Hindlimb muscle (tissue), 1 donor: Measurements from ENCODE around the gene SLC10A7. TPM values are rescaled to one million over a fixed set of nuclear protein-coding genes. Genes with fewer than 3 reads are reported as not detected.

Experiments
- DNase-seq: peaks from one replicate; pipeline ENCODE4 v3.0.0-alpha.2; 2013
- polyA plus RNA-seq: library from polyadenylated mRNA; unstranded; fragments of 120-200 nt; gene quantifications from one replicate; pipeline ENCODE4 v1.2.1, GENCODE V29; 2013; ENCODE audit not compliant: insufficient read length

The SLC10A7 gene
- polyA plus RNA-seq, 1 donor: 7.1 TPM

GRCh38 chr4:146308951-146309350, 212.8 kb downstream of the SLC10A7 start:
- peak; percentile 32 for DNase-seq

GRCh38 chr4:146302822-146303221, 218.9 kb downstream of the SLC10A7 start:
- no peak for DNase-seq

GRCh38 chr4:146299607-146300006, 222.1 kb downstream of the SLC10A7 start:
- no peak for DNase-seq

GRCh38 chr4:146294776-146295175, 227.0 kb downstream of the SLC10A7 start:
- DNase-seq: no peak

GRCh38 chr4:146292508-146292907, 229.2 kb downstream of the SLC10A7 start:
- DNase-seq: no peak

GRCh38 chr4:146291313-146291712, 230.4 kb downstream of the SLC10A7 start:
- no peak for DNase-seq

GRCh38 chr4:146288193-146288592, 233.5 kb downstream of the SLC10A7 start:
- DNase-seq: no peak

GRCh38 chr4:146285037-146285436, 236.7 kb downstream of the SLC10A7 start:
- no peak for DNase-seq

GRCh38 chr4:146283758-146284651, 237.7 kb downstream of the SLC10A7 start:
- no peak for DNase-seq

- DNase-seq: peak; percentile 31
Observed at GRCh38 chr4:146282657-146283056, 239.1 kb downstream of the SLC10A7 start.

GRCh38 chr4:146278986-146279385, 242.8 kb downstream of the SLC10A7 start:
- DNase-seq: no peak

GRCh38 chr4:146275370-146275769, 246.4 kb downstream of the SLC10A7 start:
- DNase-seq: no peak

GRCh38 chr4:146274774-146275173, 247.0 kb downstream of the SLC10A7 start:
- DNase-seq: no peak

- no peak for DNase-seq
Observed at GRCh38 chr4:146273204-146273901, 248.4 kb downstream of the SLC10A7 start.

GRCh38 chr4:146271466-146271865, 250.3 kb downstream of the SLC10A7 start:
- no peak for DNase-seq

- no peak for DNase-seq
Observed at GRCh38 chr4:146269228-146269653, 252.5 kb downstream of the SLC10A7 start.

GRCh38 chr4:146267826-146268225, 253.9 kb downstream of the SLC10A7 start:
- no peak for DNase-seq

- no peak for DNase-seq
Observed at GRCh38 chr4:146265950-146266490, 255.7 kb downstream of the SLC10A7 start.

- no peak for DNase-seq
Observed at GRCh38 chr4:146263793-146264192, 257.9 kb downstream of the SLC10A7 start.

- DNase-seq: no peak
Observed at GRCh38 chr4:146261041-146261440, 260.7 kb downstream of the SLC10A7 start.

- no peak for DNase-seq
Observed at GRCh38 chr4:146260521-146260920, 261.2 kb downstream of the SLC10A7 start.

- no peak for DNase-seq
Observed at GRCh38 chr4:146257511-146257910, 264.2 kb downstream of the SLC10A7 start.

GRCh38 chr4:146256328-146256727, 265.4 kb downstream of the SLC10A7 start:
- DNase-seq: no peak
